A673 (cell line): ENCODE measurements around the gene SFXN2. TPM values are rescaled to one million over a fixed set of nuclear protein-coding genes. Genes with fewer than 3 reads are reported as not detected.
A peak's percentile ranks its signal among the peaks of the same experiment; 100 is the strongest.
"Not testable (repeated sequence)": the region's sequence is repeated elsewhere in the genome, so short reads cannot be mapped to it uniquely, and the experiment has no call there.

Experiments used
- BruUV-seq: library from RNA; stranded (reverse); fragments of 400-500 nt; replicated peaks from 2 replicates; lab custom pipeline; 2021; lab: Mats Ljungman, UMichigan
- CTCF ChIA-PET: fragments of 300-600 bp; sonication (Branson Sonifier 250); formaldehyde crosslinking; loops from one replicate; lab custom pipeline; 2022; ENCODE audit warnings: antibody characterized with exemption; lab: Charles Lee
- POLR2A ChIA-PET: fragments of 300-600 bp; sonication (Branson Sonifier 250); formaldehyde crosslinking; loops from one replicate; lab custom pipeline; 2022; ENCODE audit warnings: antibody characterized with exemption; ENCODE audit not compliant: low non-redundant PET; lab: Charles Lee
- DNase-seq: peaks from one replicate; pipeline ENCODE4 v3.0.0-alpha.2; 2015; ENCODE audit warnings: low spot score
- H3K27ac ChIP-seq: fragments of 200-600 bp; sonication (generic); 2 replicates; pipeline ENCODE4 v1.5.1; 2016; ENCODE audit warnings: mixed run types, low read depth, mild to moderate bottlenecking, mixed read lengths, antibody characterized with exemption, low read length; ENCODE audit not compliant: poor library complexity, severe bottlenecking
- H3K27me3 ChIP-seq: fragments of 200-600 bp; sonication (generic); replicated peaks from 2 replicates; pipeline ENCODE4 v1.6.1; 2017; ENCODE audit warnings: mixed run types, low read depth, mild to moderate bottlenecking, mixed read lengths, antibody characterized with exemption, low read length; ENCODE audit not compliant: insufficient read depth, poor library complexity
- H3K36me3 ChIP-seq: fragments of 200-600 bp; sonication (generic); 2 replicates; pipeline ENCODE4 v1.6.1; 2016; ENCODE audit warnings: mixed run types, mild to moderate bottlenecking, mixed read lengths, antibody characterized with exemption, low read length; ENCODE audit not compliant: insufficient read depth, poor library complexity, severe bottlenecking
- H3K4me1 ChIP-seq: fragments of 200-600 bp; sonication (generic); 2 replicates; pipeline ENCODE4 v1.6.1; 2017; ENCODE audit warnings: mixed run types, mild to moderate bottlenecking, mixed read lengths, antibody characterized with exemption, low read length; ENCODE audit not compliant: insufficient read depth, poor library complexity, severe bottlenecking
- H3K4me3 ChIP-seq: fragments of 200-600 bp; sonication (generic); 2 replicates; pipeline ENCODE4 v1.5.1; 2016; ENCODE audit warnings: low read depth, mixed run types, mild to moderate bottlenecking, mixed read lengths, low read length; ENCODE audit not compliant: poor library complexity, severe bottlenecking
- H3K9me3 ChIP-seq: fragments of 200-600 bp; sonication (generic); 2 replicates; pipeline ENCODE4 v1.6.1; 2016; ENCODE audit warnings: mixed run types, low read depth, mild to moderate bottlenecking, mixed read lengths, antibody characterized with exemption, low read length; ENCODE audit not compliant: poor library complexity, severe bottlenecking
- EZH2 ChIP-seq: fragments of 200-600 bp; sonication (generic); IDR thresholded peaks from 2 replicates; pipeline ENCODE4 v1.6.1; 2017; ENCODE audit warnings: borderline replicate concordance, low read depth, mild to moderate bottlenecking, mixed read lengths, antibody characterized with exemption, low read length; ENCODE audit not compliant: poor library complexity, severe bottlenecking
- intact Hi-C: fragments of 100-400 bp; cut with micrococcal nuclease; formaldehyde crosslinking; loops from one replicate; pipeline ENCODE4 v1.10.0; 2022; ENCODE audit not compliant: unreplicated experiment
- total RNA-seq: library from RNA; stranded (reverse); gene quantifications from 2 replicates; pipeline ENCODE4 v1.2.3, GENCODE V29; 2021
- TF ChIP-seq, protein P1 (sequence below): fragments of 300-800, 200-600 bp; sonication (generic); conservative IDR thresholded peaks from 2 replicates; pipeline ENCODE4 v1.5.1; 2017; ENCODE audit warnings: low read depth, mild to moderate bottlenecking, antibody characterized with exemption, low read length, moderate library complexity, mixed read lengths

The SFXN2 gene
- total RNA-seq, 1 experiment from 2014 or later: 19.5 TPM

DNA sequence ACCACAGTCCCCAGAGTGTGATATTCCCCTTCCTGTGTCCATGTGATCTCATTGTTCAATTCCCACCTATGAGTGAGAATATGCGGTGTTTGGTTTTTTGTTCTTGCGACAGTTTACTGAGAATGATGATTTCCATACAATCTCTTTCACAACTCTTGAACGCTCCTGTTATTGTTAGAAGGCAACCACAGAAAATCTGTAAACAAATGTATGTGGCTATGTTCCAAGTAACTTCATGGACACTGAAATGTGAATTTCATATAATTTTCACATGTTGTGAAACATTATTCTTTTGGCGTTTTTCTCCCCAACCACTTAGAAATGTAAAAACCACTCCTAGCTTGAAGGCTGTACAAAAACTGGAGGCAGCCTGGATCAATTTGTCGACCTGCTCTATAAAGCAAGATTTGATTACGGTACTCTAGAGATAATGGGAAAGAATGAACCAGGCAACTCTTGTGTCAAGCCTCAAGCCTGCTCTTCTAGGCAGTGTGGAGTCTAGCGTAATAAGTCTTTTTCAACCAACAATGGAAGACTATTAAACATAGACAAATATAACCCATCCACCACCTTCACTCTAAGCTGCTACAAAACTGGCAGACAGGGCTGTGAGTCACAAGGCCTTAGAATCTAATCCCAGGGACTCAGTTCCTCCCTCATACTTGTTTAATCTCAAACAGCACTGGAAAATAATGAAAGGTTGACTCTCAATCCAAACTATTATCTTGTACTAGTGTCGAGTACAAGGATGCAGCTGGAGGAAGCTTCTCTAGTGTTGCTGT is 23.0 kb upstream of the SFXN2 start:
- H3K27ac ChIP-seq: peak overlapping the region; percentile 16
- H3K9me3 ChIP-seq: no peaks in the 10 kb centered on the region
- H3K4me3 ChIP-seq: no peak overlapping the region
- no peak for TF ChIP-seq EZH2
- TF ChIP-seq, protein P1, sequence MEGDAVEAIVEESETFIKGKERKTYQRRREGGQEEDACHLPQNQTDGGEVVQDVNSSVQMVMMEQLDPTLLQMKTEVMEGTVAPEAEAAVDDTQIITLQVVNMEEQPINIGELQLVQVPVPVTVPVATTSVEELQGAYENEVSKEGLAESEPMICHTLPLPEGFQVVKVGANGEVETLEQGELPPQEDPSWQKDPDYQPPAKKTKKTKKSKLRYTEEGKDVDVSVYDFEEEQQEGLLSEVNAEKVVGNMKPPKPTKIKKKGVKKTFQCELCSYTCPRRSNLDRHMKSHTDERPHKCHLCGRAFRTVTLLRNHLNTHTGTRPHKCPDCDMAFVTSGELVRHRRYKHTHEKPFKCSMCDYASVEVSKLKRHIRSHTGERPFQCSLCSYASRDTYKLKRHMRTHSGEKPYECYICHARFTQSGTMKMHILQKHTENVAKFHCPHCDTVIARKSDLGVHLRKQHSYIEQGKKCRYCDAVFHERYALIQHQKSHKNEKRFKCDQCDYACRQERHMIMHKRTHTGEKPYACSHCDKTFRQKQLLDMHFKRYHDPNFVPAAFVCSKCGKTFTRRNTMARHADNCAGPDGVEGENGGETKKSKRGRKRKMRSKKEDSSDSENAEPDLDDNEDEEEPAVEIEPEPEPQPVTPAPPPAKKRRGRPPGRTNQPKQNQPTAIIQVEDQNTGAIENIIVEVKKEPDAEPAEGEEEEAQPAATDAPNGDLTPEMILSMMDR: no peak
- ChIA-PET CTCF (no interaction called here), POLR2A (no interaction called here)
- no TSS peak for BruUV-seq
- intact Hi-C loops: no loop called here
- no peaks in the 10 kb centered on the region for H3K27me3 ChIP-seq
- no peak for DNase-seq
- H3K36me3 ChIP-seq: peaks cover 3% of the 10 kb centered on the region
- H3K4me1 ChIP-seq: no peaks in the 10 kb centered on the region

DNA sequence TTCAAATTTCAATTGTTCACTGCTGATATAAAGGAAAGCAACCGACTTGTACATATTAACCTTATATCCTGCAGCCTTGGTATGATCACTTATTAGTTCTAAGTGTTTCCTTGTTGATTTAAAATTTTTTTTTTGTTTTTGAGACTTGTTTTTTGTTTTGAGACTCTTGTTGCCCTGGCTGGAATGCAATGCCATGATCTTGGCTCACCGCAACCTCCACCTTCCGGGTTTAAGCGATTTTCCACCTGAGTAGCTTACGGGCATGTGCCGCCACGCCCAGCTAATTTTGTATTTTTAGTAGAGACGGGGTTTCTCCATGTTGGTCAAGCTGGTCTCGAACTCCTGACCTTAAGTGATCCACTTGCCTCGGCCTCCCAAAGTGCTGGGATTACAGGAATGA is 19.0 kb upstream of the SFXN2 start:
- H3K27me3 ChIP-seq, H3K4me3 ChIP-seq, CTCF ChIA-PET, H3K4me1 ChIP-seq, BruUV-seq, H3K9me3 ChIP-seq, DNase-seq, intact Hi-C loops, H3K27ac ChIP-seq, POLR2A ChIA-PET: not testable (repeated sequence)
- peaks cover 31% of the 10 kb centered on the region for H3K36me3 ChIP-seq

DNA sequence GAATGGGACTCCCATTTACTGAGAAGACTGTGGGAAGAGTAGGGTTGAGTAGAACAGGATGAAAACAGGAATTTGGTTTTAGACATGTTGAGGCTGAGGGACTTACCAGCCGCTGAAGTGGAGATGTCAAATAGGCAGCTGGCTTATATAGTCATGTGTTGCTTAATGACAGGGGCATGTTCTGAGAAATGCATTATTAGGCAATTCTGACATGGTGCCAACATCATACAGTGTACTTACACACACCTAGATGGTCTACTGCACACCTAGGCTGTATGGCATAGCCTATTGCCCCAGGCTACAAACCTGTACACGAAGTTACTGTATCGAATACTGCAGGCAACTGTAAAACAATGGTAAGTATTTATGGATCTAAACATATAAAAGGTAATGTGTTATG is 17.7 kb upstream of the SFXN2 start:
- TF ChIP-seq, protein P1: no peak
- TF ChIP-seq EZH2: no peak
- no peak for DNase-seq
- H3K9me3 ChIP-seq: no peaks in the 10 kb centered on the region
- ChIA-PET POLR2A (no interaction called here), CTCF (interaction anchor here (1.0 kb wide), 1 partner anchor 13 kb away, joined by 4 read pairs; no protein-coding TSS in a partner anchor)
- no peaks in the 10 kb centered on the region for H3K27me3 ChIP-seq
- no TSS peak for BruUV-seq
- peaks cover 31% of the 10 kb centered on the region for H3K36me3 ChIP-seq
- H3K4me3 ChIP-seq: no peak overlapping the region
- intact Hi-C loops: no loop called here
- H3K27ac ChIP-seq: no peak overlapping the region
- H3K4me1 ChIP-seq: peaks cover 4% of the 10 kb centered on the region
